ENCODE results near the gene FAM98C. TPM values are rescaled to one million over a fixed set of nuclear protein-coding genes. Genes with fewer than 3 reads are reported as not detected.

The FAM98C gene
- total and polyA plus RNA-seq, 10 donors = 18.0 to 27.4 (median 25.2) TPM

- Histone ChIP-seq H3K9me3 (peaks cover 0 to 2% (median 0%) of the 10 kb centered on the region in 8 donors), H3K27me3 (replicated peaks in 1 of 7) (peaks cover 0 to 35% (median 0%) of the 10 kb centered on the region in 7 donors), H3K4me1 (no peaks in the 10 kb centered on the region), H3K4me3 (no peak overlapping the region), H3K27ac (no peak overlapping the region), H3K36me3 (no peaks in the 10 kb centered on the region)
- TF ChIP-seq POLR2A (IDR thresholded peaks at IDR 0.05) = no peak
- TF ChIP-seq CTCF (IDR thresholded peaks at IDR 0.05 in 8 of 11, conservative IDR thresholded peaks at IDR 0.05 in 3 of 11) = no peak
- TF ChIP-seq POLR2AphosphoS5 (IDR thresholded peaks at IDR 0.05) = no peak
- DNase-seq = no peak
- 84 to 94% (median 89%) methylated on average over 15 of the region's 15 CpGs for WGBS, 5 donors
- intact Hi-C loops (cut with DNase I; ENCODE audit: low total_unique reads) = no loop called here
Measured at GRCh38 chr19:38457690-38458405, 55.0 kb downstream of the FAM98C start.

Other genes with a start within 250 kb of the FAM98C start
- gene DPF1, start 178.9 kb upstream of the FAM98C start, total RNA-seq = not detected
- under 1 TPM; 0.04 to 0.06 (median 0.06) TPM for gene DPF1, start 178.9 kb upstream of the FAM98C start, polyA plus RNA-seq
- 100 to 1,000 TPM in 2 of 7 donors, 10 to 100 TPM in 5; 26.1 to 102 (median 54.5) TPM for gene PPP1R14A, start 146.7 kb upstream of the FAM98C start, total RNA-seq
- 100 to 1,000 TPM in 1 of 3 donors, 10 to 100 TPM in 2; 66.7 to 145 (median 97.2) TPM for gene PPP1R14A, start 146.7 kb upstream of the FAM98C start, polyA plus RNA-seq
- 10 to 100 TPM; 41.2 to 87.8 (median 59.5) TPM for gene SPINT2, start 138.5 kb upstream of the FAM98C start, total RNA-seq
- gene SPINT2, start 138.5 kb upstream of the FAM98C start, polyA plus RNA-seq = 10 to 100 TPM; 63.2 to 82.9 (median 65.6) TPM
- gene C19orf33, start 98.8 kb upstream of the FAM98C start, total RNA-seq = 1 to 10 TPM in 5 of 7 donors, not detected in 2; 3.2 to 6.1 (median 4.1) TPM
- 10 to 100 TPM; 11.0 to 53.6 (median 11.2) TPM for gene C19orf33, start 98.8 kb upstream of the FAM98C start, polyA plus RNA-seq
- gene YIF1B, start 87.1 kb upstream of the FAM98C start, total RNA-seq = 10 to 100 TPM; 31.4 to 40.6 (median 38.4) TPM
- gene YIF1B, start 87.1 kb upstream of the FAM98C start, polyA plus RNA-seq = 10 to 100 TPM; 41.2 to 56.7 (median 46.6) TPM
- gene KCNK6, start 83.2 kb upstream of the FAM98C start, total RNA-seq = 10 to 100 TPM; 11.8 to 25.9 (median 17.8) TPM
- gene KCNK6, start 83.2 kb upstream of the FAM98C start, polyA plus RNA-seq = 1 to 10 TPM; 3.8 to 9.3 (median 4.5) TPM
- 10 to 100 TPM in 2 of 7 donors, 1 to 10 TPM in 5; 4.0 to 10.7 (median 7.4) TPM for gene CATSPERG, start 67.3 kb upstream of the FAM98C start, total RNA-seq
- 1 to 10 TPM; 1.8 to 4.4 (median 1.9) TPM for gene CATSPERG, start 67.3 kb upstream of the FAM98C start, polyA plus RNA-seq
- 100 to 1,000 TPM in 3 of 7 donors, 10 to 100 TPM in 4; 80.1 to 144 (median 85.1) TPM for gene PSMD8, start 28.5 kb upstream of the FAM98C start, total RNA-seq
- 10 to 100 TPM; 39.0 to 68.1 (median 64.2) TPM for gene PSMD8, start 28.5 kb upstream of the FAM98C start, polyA plus RNA-seq
- gene GGN, start 15.1 kb upstream of the FAM98C start, total RNA-seq = not detected
- under 1 TPM in 2 of 3 donors, not detected in 1; 0.08 to 0.19 TPM for gene GGN, start 15.1 kb upstream of the FAM98C start, polyA plus RNA-seq
- 1 to 10 TPM in 1 of 7 donors, under 1 TPM in 5, not detected in 1; 0.14 to 1.2 (median 0.47) TPM for gene SPRED3, start 14.4 kb upstream of the FAM98C start, total RNA-seq
- under 1 TPM; 0.03 to 0.46 (median 0.45) TPM for gene SPRED3, start 14.4 kb upstream of the FAM98C start, polyA plus RNA-seq
- gene RASGRP4, start 23.1 kb downstream of the FAM98C start, total RNA-seq = 10 to 100 TPM; 15.6 to 59.9 (median 32.1) TPM
- gene RASGRP4, start 23.1 kb downstream of the FAM98C start, polyA plus RNA-seq = 1 to 10 TPM; 1.7 to 7.4 (median 6.7) TPM
- 1 to 10 TPM in 5 of 7 donors, under 1 TPM in 2; 0.32 to 3.0 (median 1.4) TPM for gene RYR1, start 30.6 kb downstream of the FAM98C start, total RNA-seq
- gene RYR1, start 30.6 kb downstream of the FAM98C start, polyA plus RNA-seq = 1 to 10 TPM in 1 of 3 donors, under 1 TPM in 2; 0.32 to 3.2 (median 0.39) TPM
- gene MAP4K1, start 214.9 kb downstream of the FAM98C start, total RNA-seq = 100 to 1,000 TPM in 4 of 7 donors, 10 to 100 TPM in 3; 58.2 to 163 (median 122) TPM
- gene MAP4K1, start 214.9 kb downstream of the FAM98C start, polyA plus RNA-seq = 100 to 1,000 TPM in 2 of 3 donors, 10 to 100 TPM in 1; 81.3 to 161 (median 153) TPM
- 100 to 1,000 TPM; 232 to 538 (median 244) TPM for gene EIF3K, start 216.1 kb downstream of the FAM98C start, total RNA-seq
- gene EIF3K, start 216.1 kb downstream of the FAM98C start, polyA plus RNA-seq = 100 to 1,000 TPM; 276 to 365 (median 328) TPM
- gene ACTN4, start 244.6 kb downstream of the FAM98C start, total RNA-seq = 100 to 1,000 TPM; 360 to 621 (median 487) TPM
- gene ACTN4, start 244.6 kb downstream of the FAM98C start, polyA plus RNA-seq = 100 to 1,000 TPM in 1 of 3 donors, 10 to 100 TPM in 2; 39.3 to 185 (median 51.2) TPM

Data from spleen (tissue), 11 donors.